ENCODE results near the gene CDC42SE2.

The CDC42SE2 gene

DNA sequence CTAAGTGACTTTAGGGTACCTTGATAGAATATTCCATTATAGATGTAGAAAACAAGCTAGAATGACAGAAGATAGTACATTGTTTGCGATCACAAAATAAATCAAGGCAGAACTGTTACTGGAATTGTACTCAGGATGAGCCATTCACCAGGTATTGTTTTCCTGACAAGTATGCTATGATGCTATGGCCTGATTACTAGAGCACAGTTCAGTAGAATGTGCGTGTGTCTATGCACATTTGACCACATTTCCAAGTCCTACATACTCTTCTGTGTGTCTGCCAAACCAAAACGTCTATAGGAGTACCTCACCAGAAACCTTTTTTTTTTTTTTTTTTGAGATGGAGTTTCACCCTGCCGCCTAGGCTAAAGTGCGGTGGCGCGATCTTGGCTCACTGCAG is 43.3 kb upstream of the CDC42SE2 start:
- Histone ChIP-seq H3K4me2 (ENCODE audit: low read length) (no peak overlapping the region), H3K9ac (no peak overlapping the region), H3K27ac (no peak overlapping the region), H3K79me2 (no peaks in the 10 kb centered on the region), H3K4me1 (no peaks in the 10 kb centered on the region), H3K4me3 (ENCODE audit: low read depth, low read length) (no peak overlapping the region), H3K36me3 (ENCODE audit: control insufficient read depth, insufficient read depth, low read length) (no peaks in the 10 kb centered on the region), H3K9me3 (ENCODE audit: control insufficient read depth, low read length) (no peaks in the 10 kb centered on the region), H3K27me3 (ENCODE audit: control insufficient read depth, insufficient read depth, low read length) (no peaks in the 10 kb centered on the region), H2AFZ (no peak overlapping the region)
- TF ChIP-seq, protein P1, sequence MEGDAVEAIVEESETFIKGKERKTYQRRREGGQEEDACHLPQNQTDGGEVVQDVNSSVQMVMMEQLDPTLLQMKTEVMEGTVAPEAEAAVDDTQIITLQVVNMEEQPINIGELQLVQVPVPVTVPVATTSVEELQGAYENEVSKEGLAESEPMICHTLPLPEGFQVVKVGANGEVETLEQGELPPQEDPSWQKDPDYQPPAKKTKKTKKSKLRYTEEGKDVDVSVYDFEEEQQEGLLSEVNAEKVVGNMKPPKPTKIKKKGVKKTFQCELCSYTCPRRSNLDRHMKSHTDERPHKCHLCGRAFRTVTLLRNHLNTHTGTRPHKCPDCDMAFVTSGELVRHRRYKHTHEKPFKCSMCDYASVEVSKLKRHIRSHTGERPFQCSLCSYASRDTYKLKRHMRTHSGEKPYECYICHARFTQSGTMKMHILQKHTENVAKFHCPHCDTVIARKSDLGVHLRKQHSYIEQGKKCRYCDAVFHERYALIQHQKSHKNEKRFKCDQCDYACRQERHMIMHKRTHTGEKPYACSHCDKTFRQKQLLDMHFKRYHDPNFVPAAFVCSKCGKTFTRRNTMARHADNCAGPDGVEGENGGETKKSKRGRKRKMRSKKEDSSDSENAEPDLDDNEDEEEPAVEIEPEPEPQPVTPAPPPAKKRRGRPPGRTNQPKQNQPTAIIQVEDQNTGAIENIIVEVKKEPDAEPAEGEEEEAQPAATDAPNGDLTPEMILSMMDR (IDR thresholded peaks at IDR 0.05), result no peak

DNA sequence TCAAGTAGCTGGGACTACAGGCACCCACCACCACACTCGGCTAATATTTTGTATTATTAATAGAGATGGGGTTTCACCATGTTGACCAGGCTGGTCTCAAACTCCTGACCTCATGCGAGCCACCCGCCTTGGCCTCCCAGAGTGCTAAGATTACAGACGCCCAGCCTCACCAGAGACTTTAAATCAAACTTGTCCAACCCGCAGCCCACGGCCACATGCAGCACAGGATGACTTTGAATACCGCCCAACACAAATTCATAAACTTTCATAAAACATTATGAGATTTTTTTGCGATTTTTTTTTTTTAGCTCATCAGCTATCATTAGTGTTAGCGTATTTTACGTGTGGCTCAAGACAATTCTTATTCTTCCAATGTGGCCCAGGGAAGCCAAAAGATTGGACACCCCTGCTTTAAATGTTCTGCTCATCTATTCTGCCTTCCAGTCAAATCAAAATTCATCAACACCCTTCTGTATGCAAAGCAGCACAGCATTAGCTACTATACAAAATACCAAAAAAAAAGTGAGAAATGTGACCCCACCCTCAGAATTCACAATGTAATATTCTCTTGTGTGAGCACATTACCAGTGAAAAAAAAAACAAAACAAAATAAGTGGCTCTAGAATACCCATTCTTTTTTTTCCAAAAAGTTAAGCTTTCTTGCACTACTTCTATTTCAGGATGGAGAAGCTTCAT is 42.7 kb upstream of the CDC42SE2 start:
- Histone ChIP-seq H3K27me3 (ENCODE audit: control insufficient read depth, insufficient read depth, low read length) (no peaks in the 10 kb centered on the region), H3K9me3 (ENCODE audit: control insufficient read depth, low read length) (no peaks in the 10 kb centered on the region), H3K4me2 (ENCODE audit: low read length) (no peak overlapping the region), H2AFZ (no peak overlapping the region), H3K79me2 (no peaks in the 10 kb centered on the region), H3K36me3 (ENCODE audit: control insufficient read depth, insufficient read depth, low read length) (no peaks in the 10 kb centered on the region), H3K4me1 (no peaks in the 10 kb centered on the region), H3K27ac (no peak overlapping the region), H3K9ac (no peak overlapping the region), H3K4me3 (ENCODE audit: low read depth, low read length) (no peak overlapping the region)
- TF ChIP-seq, protein P1 (IDR thresholded peaks at IDR 0.05), result no peak

DNA sequence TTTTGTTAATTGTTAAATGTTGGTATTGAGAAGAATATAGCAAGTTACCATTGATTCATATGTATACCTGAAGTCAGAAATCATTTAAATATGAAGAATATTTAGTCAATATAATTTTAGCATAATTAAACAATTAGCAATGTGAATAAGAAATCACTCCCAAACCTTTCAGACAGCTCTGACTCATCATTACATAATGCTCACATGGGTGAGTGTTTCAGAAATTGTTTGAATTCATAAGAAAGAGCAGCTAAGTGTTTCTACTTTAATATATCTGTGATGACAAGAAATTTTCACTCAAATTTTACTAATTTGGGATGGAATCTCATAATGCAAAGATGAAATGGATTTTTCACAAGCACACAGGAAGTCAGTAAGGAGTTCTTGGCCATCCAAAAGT is 42.0 kb upstream of the CDC42SE2 start:
- Histone ChIP-seq H3K27ac (no peak overlapping the region), H3K4me2 (ENCODE audit: low read length) (no peak overlapping the region), H3K27me3 (ENCODE audit: control insufficient read depth, insufficient read depth, low read length) (no peaks in the 10 kb centered on the region), H3K9me3 (ENCODE audit: control insufficient read depth, low read length) (no peaks in the 10 kb centered on the region), H2AFZ (no peak overlapping the region), H3K4me1 (no peaks in the 10 kb centered on the region), H3K9ac (no peak overlapping the region), H3K36me3 (ENCODE audit: control insufficient read depth, insufficient read depth, low read length) (no peaks in the 10 kb centered on the region), H3K4me3 (ENCODE audit: low read depth, low read length) (no peak overlapping the region), H3K79me2 (no peaks in the 10 kb centered on the region)
- TF ChIP-seq, protein P1 (IDR thresholded peaks at IDR 0.05), result no peak

DNA sequence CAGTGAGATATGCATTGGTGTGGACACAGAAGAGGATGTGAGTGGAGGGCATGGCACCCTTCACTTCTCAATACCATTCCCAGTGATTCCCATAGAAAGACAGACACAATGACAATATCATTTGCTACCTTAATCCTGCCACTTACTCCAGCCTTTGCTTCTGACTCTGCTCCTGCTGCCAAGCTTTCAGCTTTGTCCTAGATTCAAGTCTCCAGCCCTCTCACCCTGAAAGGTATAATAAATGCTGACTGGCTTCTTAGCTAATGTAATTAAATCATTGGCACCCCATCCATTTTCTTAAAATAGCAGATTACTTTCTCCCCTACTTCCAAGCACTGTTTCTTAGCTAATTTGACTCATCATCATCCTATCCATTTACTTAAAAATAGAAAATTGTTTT is 41.1 kb upstream of the CDC42SE2 start:
- Histone ChIP-seq H3K4me1 (no peaks in the 10 kb centered on the region), H3K27ac (no peak overlapping the region), H3K9ac (no peak overlapping the region), H2AFZ (no peak overlapping the region), H3K36me3 (ENCODE audit: control insufficient read depth, insufficient read depth, low read length) (no peaks in the 10 kb centered on the region), H3K9me3 (ENCODE audit: control insufficient read depth, low read length) (no peaks in the 10 kb centered on the region), H3K79me2 (no peaks in the 10 kb centered on the region), H3K27me3 (ENCODE audit: control insufficient read depth, insufficient read depth, low read length) (no peaks in the 10 kb centered on the region), H3K4me2 (ENCODE audit: low read length) (no peak overlapping the region), H3K4me3 (ENCODE audit: low read depth, low read length) (no peak overlapping the region)
- TF ChIP-seq, protein P1 (IDR thresholded peaks at IDR 0.05), result no peak

DNA sequence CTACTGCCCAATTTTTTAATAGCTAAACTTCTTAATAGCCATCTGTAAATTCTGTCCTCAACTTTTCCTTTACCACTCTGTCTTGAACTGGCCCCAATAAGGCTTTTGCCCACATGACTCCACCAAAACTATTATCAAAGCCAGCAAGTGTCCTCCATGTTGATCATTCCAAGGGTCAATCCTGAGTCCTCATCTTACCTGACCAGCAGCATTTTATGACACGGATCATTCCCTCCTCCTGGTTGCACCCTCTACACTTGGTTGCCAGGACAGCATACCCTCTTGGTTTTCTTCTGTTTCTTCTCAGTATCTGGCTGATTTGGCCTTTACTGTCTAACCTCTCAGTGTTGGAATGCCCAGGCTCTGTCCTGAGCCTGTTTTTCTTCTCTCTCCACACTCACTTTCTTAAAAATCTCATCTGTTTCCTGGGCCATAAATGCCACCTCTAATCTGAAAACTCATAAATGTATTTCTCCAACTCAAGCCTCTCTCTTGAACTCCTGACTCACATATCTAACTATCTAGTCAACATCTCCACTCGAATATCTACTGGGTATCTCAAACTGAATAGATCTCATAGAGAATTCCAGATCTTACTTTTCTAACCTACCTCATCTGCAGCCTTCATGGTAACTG is 40.0 kb upstream of the CDC42SE2 start:
- H3K27me3 ChIP-seq (ENCODE audit: control insufficient read depth, insufficient read depth, low read length), result no peaks in the 10 kb centered on the region
- H3K27ac ChIP-seq, result no peak overlapping the region
- no peaks in the 10 kb centered on the region for H3K79me2 ChIP-seq
- no peaks in the 10 kb centered on the region for H3K4me1 ChIP-seq
- no peaks in the 10 kb centered on the region for H3K9me3 ChIP-seq (ENCODE audit: control insufficient read depth, low read length)
- no peak overlapping the region for H3K4me2 ChIP-seq (ENCODE audit: low read length)
- no peak overlapping the region for H3K9ac ChIP-seq
- H3K4me3 ChIP-seq (ENCODE audit: low read depth, low read length), result no peak overlapping the region
- TF ChIP-seq, protein P1 (IDR thresholded peaks at IDR 0.05), result no peak
- no peak overlapping the region for H2AFZ ChIP-seq
- no peaks in the 10 kb centered on the region for H3K36me3 ChIP-seq (ENCODE audit: control insufficient read depth, insufficient read depth, low read length)
